GM20431 (cell line): ENCODE data around the gene MITF.

Experiments
- in situ Hi-C: fragments of 300-500 bp; cut with MseI, MboI; formaldehyde crosslinking; loops from one replicate; pipeline ENCODE4 v1.15.0; 2020; ENCODE audit warnings: low sequenced_read_pairs; ENCODE audit not compliant: unreplicated experiment

Gene MITF

GRCh38 chr3:69739204-69740102 lies at the start of gene MITF:
MITF (plus strand) TSS chr3:69739464; CDS start chr3:69739598, 134 bp downstream.
- in situ Hi-C loops, result no loop called here

GRCh38 chr3:69691860-69692259 lies 47.4 kb upstream of the MITF start:
- in situ Hi-C loops, result loop anchor here (25.0 kb wide), 1 partner anchor 380 kb away; no protein-coding TSS in a partner anchor

- in situ Hi-C loops, result loop anchor here (25.0 kb wide), 1 partner anchor 380 kb away; no protein-coding TSS in a partner anchor
Measured at GRCh38 chr3:69692761-69693160, 46.5 kb upstream of the MITF start.

- in situ Hi-C loops, result loop anchor here (25.0 kb wide), 1 partner anchor 383 kb away; no protein-coding TSS in a partner anchor
Measured at GRCh38 chr3:69695443-69695842, 43.8 kb upstream of the MITF start.

GRCh38 chr3:69695933-69696332 lies 43.3 kb upstream of the MITF start:
- in situ Hi-C loops, result loop anchor here (25.0 kb wide), 1 partner anchor 384 kb away; no protein-coding TSS in a partner anchor

- in situ Hi-C loops, result loop anchor here (25.0 kb wide), 1 partner anchor 384 kb away; no protein-coding TSS in a partner anchor
Measured at GRCh38 chr3:69696367-69696766, 42.9 kb upstream of the MITF start.

- in situ Hi-C loops, result loop anchor here (25.0 kb wide), 1 partner anchor 385 kb away; no protein-coding TSS in a partner anchor
Measured at GRCh38 chr3:69697381-69697780, 41.9 kb upstream of the MITF start.

GRCh38 chr3:69698728-69699127 lies 40.5 kb upstream of the MITF start:
- in situ Hi-C loops, result loop anchor here (25.0 kb wide), 1 partner anchor 386 kb away; no protein-coding TSS in a partner anchor

GRCh38 chr3:69699183-69699582 lies 40.1 kb upstream of the MITF start:
- in situ Hi-C loops, result loop anchor here (25.0 kb wide), 1 partner anchor 387 kb away; no protein-coding TSS in a partner anchor

GRCh38 chr3:69700949-69701348 lies 38.3 kb upstream of the MITF start:
- in situ Hi-C loops, result no loop called here

GRCh38 chr3:69710153-69710977 lies 28.9 kb upstream of the MITF start:
- in situ Hi-C loops, result no loop called here

GRCh38 chr3:69712269-69712668 lies 27.0 kb upstream of the MITF start:
- in situ Hi-C loops, result no loop called here

- in situ Hi-C loops, result no loop called here
Measured at GRCh38 chr3:69712933-69713332, 26.3 kb upstream of the MITF start.

GRCh38 chr3:69715204-69715603 lies 24.1 kb upstream of the MITF start:
- in situ Hi-C loops, result no loop called here

- in situ Hi-C loops, result no loop called here
Measured at GRCh38 chr3:69716119-69716518, 23.1 kb upstream of the MITF start.

- in situ Hi-C loops, result no loop called here
Measured at GRCh38 chr3:69718866-69719586, 20.2 kb upstream of the MITF start.

- in situ Hi-C loops, result no loop called here
Measured at GRCh38 chr3:69719587-69720122, 19.6 kb upstream of the MITF start.

GRCh38 chr3:69720824-69721223 lies 18.4 kb upstream of the MITF start:
- in situ Hi-C loops, result no loop called here

- in situ Hi-C loops, result no loop called here
Measured at GRCh38 chr3:69723389-69723788, 15.9 kb upstream of the MITF start.
